ENCODE measurements around the gene ZRANB1.

ZRANB1 gene

DNA sequence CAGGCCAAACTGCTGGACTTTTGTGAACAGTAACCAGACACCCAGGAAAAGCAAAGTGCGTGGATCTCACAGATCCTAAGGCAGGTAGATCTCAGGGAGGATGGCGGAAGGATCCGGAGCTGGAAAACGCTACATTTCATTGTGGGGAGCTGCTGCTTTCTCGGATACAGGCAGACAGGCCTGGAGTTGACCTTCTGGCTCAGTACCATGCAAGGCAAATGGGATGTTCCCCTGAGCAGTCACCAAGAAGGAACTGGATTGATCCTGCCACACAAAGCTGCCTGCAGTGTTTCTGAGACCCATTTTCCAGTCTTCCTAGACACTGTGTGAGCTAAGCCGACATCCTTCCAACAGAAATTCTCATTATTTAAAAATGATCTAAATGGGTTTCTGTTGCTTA lies 65.5 kb downstream of the ZRANB1 start:
- no peak for DNase-seq

GRCh38 chr10:125008689-125009638 lies 67.0 kb downstream of the ZRANB1 start:
- no peak for DNase-seq

DNA sequence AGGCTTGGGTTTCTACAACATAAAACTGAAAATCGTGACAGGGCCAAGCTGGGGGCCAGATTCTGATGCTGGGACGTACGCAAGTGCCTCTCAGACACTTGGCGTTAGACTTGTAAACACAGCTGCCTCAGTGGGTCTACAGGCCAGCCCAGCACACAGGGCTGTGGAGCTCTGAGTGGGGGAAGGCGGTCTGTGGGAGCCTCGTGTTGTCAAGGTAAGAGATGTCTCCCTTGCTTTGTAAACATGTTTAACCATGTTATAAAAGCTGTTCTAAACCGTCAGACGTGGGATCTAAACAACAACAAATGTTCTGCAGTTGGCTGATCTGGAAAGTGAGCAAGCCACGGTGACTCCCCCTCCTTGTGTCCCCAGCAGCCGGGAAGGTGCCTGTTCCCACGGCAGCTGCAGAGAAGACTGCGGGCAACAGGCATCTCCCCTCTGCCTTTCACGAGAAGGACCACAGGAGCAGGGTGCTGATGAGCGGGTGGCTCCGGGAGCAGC lies 67.8 kb downstream of the ZRANB1 start:
- no peak for DNase-seq

GRCh38 chr10:125010362-125010761 lies 68.4 kb downstream of the ZRANB1 start:
- no peak for DNase-seq

- DNase-seq, result no peak
Observed at GRCh38 chr10:125011171-125011925, 69.4 kb downstream of the ZRANB1 start.

- no peak for DNase-seq
Observed at GRCh38 chr10:125011926-125012705, 70.2 kb downstream of the ZRANB1 start.

GRCh38 chr10:125012851-125013528 lies 71.1 kb downstream of the ZRANB1 start:
- no peak for DNase-seq

DNA sequence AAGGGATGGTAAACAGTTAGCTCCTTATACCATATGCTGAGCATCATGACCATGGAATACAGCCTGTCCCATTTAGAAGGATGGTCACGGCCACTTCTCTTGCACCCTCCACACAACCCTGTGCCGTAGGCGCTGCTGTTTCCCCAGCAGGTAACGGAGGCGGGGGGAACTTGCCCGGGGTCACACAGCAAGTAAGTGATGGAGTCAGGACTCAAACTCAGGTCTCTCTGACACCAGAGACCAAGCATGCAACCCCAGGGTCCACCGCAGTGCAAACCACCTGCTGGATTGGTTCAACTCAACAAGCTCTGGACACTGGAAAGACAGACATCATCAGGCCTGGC lies 71.6 kb downstream of the ZRANB1 start:
- no peak for DNase-seq

GRCh38 chr10:125014086-125014830 lies 72.3 kb downstream of the ZRANB1 start:
- DNase-seq, result no peak

- DNase-seq, result no peak
Observed at GRCh38 chr10:125014836-125015355, 73.0 kb downstream of the ZRANB1 start.

DNA sequence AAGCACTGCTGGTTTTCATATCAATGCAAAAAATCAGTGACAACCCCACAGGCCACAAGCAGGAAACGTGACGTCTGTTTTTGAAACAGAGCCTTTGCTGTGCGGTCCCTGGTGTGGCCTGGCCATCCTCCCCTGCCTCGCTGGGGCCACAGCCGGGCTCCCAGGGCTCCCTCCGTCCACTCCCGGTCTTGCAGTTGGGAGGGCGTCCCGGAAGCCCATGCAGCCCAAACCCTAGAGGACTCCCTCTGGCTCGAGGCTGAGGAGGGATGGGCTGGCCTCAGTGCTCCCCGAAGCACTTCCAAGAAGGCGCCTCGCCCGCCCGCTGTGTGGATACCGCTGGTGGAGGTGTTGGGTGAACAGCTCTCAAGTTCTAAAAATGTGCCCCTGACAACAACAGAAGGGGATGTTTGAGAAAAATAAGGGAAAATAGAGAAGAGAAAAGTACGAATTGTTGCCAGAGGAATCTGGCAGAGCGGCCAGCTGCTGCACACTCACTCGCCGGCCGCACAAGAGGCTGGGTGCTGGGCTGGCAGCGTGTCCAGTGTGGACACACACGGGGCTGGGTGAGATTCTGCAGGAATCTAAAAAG lies 73.5 kb downstream of the ZRANB1 start:
- no peak for DNase-seq

- no peak for DNase-seq
Observed at GRCh38 chr10:125016123-125016522, 74.2 kb downstream of the ZRANB1 start.

DNA sequence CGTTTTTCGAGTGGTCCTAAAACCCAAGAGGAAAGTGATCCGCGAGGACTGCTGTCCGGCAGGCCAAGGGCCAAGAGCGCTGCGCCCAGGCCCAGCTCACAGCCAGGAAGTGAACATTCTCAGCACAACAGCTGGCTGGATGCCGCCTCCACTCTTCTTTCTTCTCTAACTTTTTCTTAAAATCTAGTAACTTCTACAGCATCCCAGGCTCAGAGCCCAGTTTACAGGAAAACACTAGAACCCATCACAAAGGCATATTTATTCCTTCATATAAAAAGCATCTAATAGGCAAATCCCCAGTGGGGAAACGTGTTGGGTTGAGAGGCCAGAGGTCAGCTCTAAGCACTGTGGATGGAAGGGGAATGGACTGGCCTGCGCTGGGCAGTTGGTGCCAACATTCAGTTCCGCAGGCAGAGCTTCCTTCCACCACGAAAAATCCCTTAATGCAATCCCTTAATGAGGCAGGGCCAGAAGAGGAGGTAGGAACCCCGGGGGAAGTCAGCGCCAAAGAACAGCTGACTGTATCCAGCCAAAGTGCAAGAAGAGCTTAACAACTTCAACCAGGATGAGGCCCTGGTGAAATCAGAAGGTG lies 74.8 kb downstream of the ZRANB1 start:
- no peak for DNase-seq

- DNase-seq, result no peak
Observed at GRCh38 chr10:125017547-125018298, 75.8 kb downstream of the ZRANB1 start.

DNA sequence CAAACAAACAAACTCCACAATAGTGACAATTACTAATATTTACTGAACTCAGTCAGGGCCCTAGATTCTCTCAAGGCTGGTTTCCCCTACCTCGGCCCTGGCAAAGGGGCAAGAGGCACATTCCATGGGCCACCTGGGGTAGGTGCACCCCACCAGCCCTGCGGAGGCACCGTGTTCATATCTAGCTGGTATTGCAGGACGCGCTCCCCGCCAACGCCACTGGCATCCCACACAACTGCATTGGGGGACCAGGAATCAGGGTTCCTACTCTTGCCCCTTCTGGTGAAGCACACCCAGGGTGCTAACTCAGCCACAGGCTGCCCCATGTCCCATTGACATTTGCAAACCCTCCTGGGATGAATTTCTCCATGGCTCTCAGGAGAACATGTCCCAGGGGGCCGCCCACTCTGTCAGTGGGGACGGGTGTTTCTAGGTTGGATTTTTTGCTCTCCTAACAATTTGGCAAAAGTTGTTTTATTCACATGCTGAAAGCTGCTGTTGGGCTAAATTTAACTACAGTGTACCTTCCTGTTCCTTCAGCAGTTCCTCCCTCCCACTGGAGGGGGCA lies 76.7 kb downstream of the ZRANB1 start:
- peak in 2 of 3 donors; percentile 17 to 28 for DNase-seq

GRCh38 chr10:125020386-125020785 lies 78.5 kb downstream of the ZRANB1 start:
- DNase-seq, result no peak

DNA sequence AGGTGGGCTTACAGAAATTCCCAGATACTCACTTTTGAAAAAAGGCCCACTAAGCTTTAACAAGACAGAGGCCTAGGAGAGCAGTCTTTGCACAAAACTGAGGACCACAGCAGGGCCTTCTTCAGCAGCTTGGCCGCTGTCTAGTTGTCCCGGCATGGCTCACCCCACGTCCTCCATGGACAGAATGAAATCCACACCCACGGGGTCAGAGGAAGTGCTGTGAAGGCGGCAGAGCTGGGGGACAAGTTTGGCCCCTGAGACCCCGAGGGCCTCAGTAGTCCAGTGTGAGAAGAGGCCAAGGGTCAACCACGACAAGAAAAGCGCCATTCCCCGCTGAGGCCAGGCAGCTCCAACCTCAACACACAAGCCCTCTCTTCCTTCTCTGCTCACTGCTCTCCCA lies 78.9 kb downstream of the ZRANB1 start:
- no peak for DNase-seq

- DNase-seq, result no peak
Observed at GRCh38 chr10:125021686-125022344, 79.9 kb downstream of the ZRANB1 start.

DNA sequence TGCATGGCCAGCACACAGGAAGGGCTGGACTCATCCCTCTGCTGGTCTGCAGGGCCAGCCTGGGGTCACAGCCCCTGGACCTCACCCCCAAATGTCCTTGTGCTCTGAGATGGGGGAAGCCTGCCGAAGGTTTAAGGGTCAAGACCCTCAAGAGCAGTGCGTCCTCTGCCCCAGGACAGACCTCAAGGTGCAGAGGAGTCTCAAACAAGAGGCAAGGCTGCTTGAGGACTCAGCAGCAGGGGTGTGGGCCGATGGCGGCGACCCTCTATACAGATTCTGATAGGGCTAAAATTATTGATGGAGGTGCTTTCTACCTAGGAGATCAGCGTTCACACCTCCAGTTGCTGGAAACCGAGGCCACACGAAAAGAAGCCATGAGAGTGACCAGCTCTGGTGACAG lies 80.7 kb downstream of the ZRANB1 start:
- DNase-seq, result no peak
